GM12873 (cell line): Measurements from ENCODE around the gene MORN4.
A peak's percentile ranks its signal among the peaks of the same experiment; 100 is the strongest.

Source experiments
- CTCF ChIP-seq: IDR thresholded peaks from 2 replicates; pipeline ENCODE4 v1.5.1; 2012; ENCODE audit warnings: low read depth, mild to moderate bottlenecking, moderate library complexity, low read length, control low read depth; ENCODE audit not compliant: insufficient read depth; ENCODE audit errors: missing control alignments

Gene MORN4

DNA sequence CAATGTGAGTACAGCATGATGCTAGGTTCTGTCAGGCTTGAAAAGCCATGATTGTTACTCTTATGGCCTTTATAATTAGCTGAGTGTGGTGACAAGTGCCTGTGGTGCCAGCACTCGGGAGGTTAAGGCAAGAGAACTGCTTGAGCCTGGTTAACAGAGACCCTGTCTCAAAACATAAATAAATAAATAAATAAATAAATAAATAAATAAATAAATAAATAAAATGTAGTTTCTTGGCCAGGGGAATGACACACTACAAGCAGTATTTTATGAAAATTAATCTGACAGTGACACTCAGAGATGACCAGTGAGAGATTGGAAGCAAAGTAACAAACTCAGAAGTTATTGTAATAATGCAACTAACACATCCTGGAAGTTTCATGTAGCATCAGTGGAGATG lies 2.3 kb upstream of the MORN4 start:
- no peak for TF ChIP-seq CTCF

DNA sequence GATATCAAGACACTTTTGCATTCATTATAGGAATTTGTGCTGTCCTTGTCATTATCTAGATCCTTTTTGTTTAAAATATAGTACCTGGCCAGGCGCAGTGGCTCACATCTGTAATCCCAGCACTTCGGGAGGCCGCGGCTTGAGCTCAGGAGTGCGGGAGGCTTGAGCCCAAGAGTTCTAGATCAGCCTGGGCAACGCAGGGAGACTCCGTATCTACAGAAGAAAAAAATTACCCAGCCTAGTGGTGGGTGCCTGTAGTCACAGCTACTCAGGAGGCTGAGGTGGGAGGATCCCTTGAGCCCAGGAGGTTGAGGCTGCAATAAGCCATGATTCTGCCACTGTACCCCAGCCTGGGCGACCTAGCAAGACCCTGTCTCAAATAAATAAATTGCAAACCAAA lies 621 bp upstream of the MORN4 start:
- TF ChIP-seq CTCF: peak; percentile 11

DNA sequence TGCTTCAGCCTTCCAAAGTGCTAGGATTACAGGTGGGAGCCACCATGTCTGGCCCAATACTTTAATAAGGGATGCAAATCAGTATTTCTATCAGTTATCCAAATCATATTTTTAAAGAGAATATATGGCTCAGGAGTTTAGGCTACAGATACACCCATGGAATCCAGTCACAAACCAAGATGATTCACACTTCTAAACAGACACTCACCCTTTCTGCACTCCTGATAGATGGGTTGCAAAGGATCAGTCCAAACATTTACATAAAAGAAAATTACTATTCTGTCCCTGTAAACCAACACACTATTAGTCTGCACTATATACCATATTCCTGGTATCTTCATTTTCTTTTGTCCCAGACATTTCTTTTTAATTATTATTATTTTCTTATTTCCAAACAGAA lies 2.2 kb downstream of the MORN4 start:
- no peak for TF ChIP-seq CTCF

GRCh38 chr10:97629289-97629688 lies 4.0 kb downstream of the MORN4 start:
- TF ChIP-seq CTCF: no peak

DNA sequence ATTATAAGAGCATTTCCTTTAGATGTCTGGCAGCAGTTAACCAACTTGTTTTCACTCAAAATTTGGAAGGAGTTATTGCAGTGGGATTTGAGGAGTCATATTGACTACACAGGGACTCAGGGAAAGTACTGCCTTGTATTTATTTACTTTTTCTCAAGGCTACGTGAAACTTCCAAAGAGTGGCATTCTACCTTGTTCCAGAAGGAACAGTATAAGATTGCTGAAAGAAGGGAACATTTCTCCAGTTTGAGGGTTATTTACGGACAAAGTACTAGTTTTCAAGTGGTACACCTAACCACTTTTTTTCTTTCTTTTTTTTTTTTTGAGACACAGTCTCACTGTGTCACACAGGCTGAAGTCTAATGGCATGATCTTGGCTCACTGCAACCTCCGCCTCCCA lies 5.1 kb downstream of the MORN4 start:
- TF ChIP-seq CTCF: no peak

DNA sequence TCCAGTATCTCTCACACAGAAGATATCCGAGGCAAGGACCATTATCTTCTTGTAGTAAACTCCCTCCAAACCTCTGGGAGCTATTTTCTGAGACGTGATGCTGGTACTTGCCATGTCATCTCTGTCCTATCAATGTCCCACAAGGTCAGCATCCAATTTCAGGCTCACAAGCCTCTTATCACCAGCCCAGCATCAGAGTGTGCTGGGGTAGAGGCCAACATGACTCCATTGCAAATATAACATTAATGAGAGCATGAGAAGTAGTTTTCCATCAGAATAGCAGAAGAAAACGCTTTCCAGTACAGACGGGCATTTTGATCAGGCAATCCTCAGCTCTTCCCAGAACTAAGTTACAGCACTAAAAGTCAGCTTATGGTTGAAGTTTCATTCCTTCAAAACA lies 5.6 kb downstream of the MORN4 start:
- TF ChIP-seq CTCF: no peak

DNA sequence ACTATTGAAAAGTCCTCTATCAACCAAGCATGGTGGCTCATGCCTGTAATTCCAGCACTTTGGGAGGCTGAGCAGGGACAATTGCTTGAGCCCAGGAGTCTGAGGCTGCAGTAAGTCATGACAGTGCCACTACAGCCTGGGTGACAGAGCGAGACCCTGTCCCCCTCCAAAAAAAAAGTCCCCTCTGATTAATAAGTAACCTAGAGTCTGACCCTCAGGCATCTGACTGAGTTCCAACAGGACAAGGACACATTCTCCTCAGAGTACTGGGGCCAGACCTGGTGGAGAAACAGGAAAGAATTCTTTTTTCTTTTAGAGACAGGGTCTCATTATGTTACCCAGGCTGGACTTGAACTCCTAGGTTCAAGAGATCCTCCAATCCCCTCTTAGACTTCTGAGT lies 10.0 kb downstream of the MORN4 start:
- TF ChIP-seq CTCF: no peak

GRCh38 chr10:97618733-97619132 lies 14.6 kb downstream of the MORN4 start:
- TF ChIP-seq CTCF: no peak
